Forelimb muscle (tissue), 1 donor: ENCODE measurements around the gene NRARP. TPM values are rescaled to one million over a fixed set of nuclear protein-coding genes. Genes with fewer than 3 reads are reported as not detected.

ENCODE experiments used
- DNase-seq: peaks from one replicate; pipeline ENCODE4 v3.0.0-alpha.2; 2013; ENCODE audit warnings: low read depth
- polyA plus RNA-seq: library from polyadenylated mRNA; unstranded; fragments of 120-200 nt; gene quantifications from one replicate; pipeline ENCODE4 v1.2.1, GENCODE V29; 2013; ENCODE audit not compliant: insufficient read length

NRARP gene
- polyA plus RNA-seq, 1 donor, result 3.8 TPM

- no peak for DNase-seq
Measured at GRCh38 chr9:137311171-137311985, 9.3 kb upstream of the NRARP start.

GRCh38 chr9:137310189-137311052 lies 8.3 kb upstream of the NRARP start:
- DNase-seq, result no peak

- DNase-seq, result no peak
Measured at GRCh38 chr9:137309368-137310188, 7.5 kb upstream of the NRARP start.

- no peak for DNase-seq
Measured at GRCh38 chr9:137308057-137308619, 6.1 kb upstream of the NRARP start.

GRCh38 chr9:137307255-137308056 lies 5.4 kb upstream of the NRARP start:
- DNase-seq, result no peak

GRCh38 chr9:137306850-137307254 lies 4.8 kb upstream of the NRARP start:
- no peak for DNase-seq

GRCh38 chr9:137306066-137306849 lies 4.2 kb upstream of the NRARP start:
- no peak for DNase-seq

- DNase-seq, result no peak
Measured at GRCh38 chr9:137305798-137306065, 3.7 kb upstream of the NRARP start.

GRCh38 chr9:137305060-137305797 lies 3.2 kb upstream of the NRARP start:
- no peak for DNase-seq

GRCh38 chr9:137304383-137305059 lies 2.5 kb upstream of the NRARP start:
- no peak for DNase-seq

GRCh38 chr9:137303893-137304382 lies 1.9 kb upstream of the NRARP start:
- no peak for DNase-seq

GRCh38 chr9:137303151-137303892 lies 1.3 kb upstream of the NRARP start:
- no peak for DNase-seq

GRCh38 chr9:137302449-137303150 lies 529 bp upstream of the NRARP start:
- no peak for DNase-seq

- no peak for DNase-seq
Measured at GRCh38 chr9:137301081-137301947, 757 bp downstream of the NRARP start.

GRCh38 chr9:137300567-137301080 lies 1.4 kb downstream of the NRARP start:
- DNase-seq, result no peak

GRCh38 chr9:137299938-137300337 lies 2.1 kb downstream of the NRARP start:
- DNase-seq, result no peak
